ENCODE results near the gene RAB6D. TPM values are rescaled to one million over a fixed set of nuclear protein-coding genes. Genes with fewer than 3 reads are reported as not detected.
"Not testable (repeated sequence)": the region's sequence is repeated elsewhere in the genome, so short reads cannot be mapped to it uniquely, and the experiment has no call there.

The RAB6D gene
- not detected in 2 replicates for total RNA-seq

DNA sequence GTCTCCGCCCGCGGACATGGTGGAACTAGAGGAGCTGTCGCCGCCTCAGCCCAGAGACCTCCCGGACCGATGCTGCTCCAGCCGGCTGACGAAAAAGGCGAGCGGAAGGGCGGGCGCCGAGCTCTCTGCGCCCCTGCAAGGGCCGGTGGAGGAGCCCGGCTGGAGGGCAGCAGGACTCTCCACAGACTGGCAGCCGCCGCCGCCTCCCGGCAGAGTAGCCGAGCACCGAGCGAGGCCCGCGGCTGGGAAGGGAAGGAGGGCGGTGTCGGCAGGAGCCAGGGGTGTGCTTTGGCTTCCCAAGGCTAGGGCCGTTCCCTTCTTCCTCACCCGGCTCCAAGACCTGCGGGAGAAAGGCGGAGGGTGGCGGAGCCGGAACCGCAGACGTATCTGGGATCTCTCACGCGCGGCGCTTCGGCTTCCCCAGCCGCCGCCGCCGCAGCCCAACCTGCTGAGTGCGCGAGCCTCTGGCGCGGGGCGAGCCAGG lies at the start of gene RAB6D:
Gene RAB6D (minus strand): TSS at position 466 of the 484 bp plus-strand sequence. CDS start 448 bp downstream, at position 18.
- H3K9me3 Mint-ChIP-seq; H3K36me3 Mint-ChIP-seq (ENCODE audit: low read depth); DNase-seq (ENCODE audit: low spot score); intact Hi-C loops (cut with micrococcal nuclease); H3K27ac Mint-ChIP-seq: not testable (repeated sequence)
- Mint-ChIP-seq H3K4me3 (peak within 1 kb of the TSS; percentile 53), H3K27me3 (ENCODE audit: insufficient read depth) (peaks cover 40% of the 10 kb centered on the region), H3K4me1 (ENCODE audit: low read depth) (peaks cover 12% of the 10 kb centered on the region)

DNA sequence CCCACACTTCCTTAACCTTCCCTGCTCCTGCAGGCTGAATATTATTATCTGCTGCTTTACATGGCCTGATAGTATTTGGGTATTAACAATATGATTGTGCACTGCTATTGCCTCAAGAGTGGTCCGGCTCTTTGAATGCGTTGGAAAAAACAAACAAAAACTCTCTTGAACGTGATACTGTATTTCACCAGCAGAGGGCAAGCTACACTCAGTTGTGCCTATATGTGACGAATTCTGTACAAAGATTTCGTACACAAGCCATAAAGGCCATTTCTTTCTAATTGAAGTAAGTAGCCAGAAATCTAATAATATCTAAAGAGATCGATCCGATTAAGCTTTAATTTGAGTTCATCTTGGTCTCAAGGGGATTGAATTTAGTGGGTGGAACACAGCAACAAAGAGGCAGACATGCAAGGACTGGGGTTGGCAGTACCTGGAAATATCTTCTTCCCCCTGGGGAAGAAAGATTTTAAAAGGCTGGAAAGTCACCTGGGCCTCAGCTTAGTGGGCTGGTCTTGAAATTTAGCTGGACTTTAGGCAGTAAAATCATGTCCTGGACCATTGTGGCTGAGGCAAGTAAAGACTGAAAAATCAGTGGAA lies 49.3 kb upstream of the RAB6D start:
- Mint-ChIP-seq H3K4me1 (ENCODE audit: low read depth) (peaks cover 12% of the 10 kb centered on the region), H3K4me3 (no peak overlapping the region), H3K36me3 (ENCODE audit: low read depth) (no peaks in the 10 kb centered on the region), H3K27ac (no peak overlapping the region), H3K27me3 (ENCODE audit: insufficient read depth) (peaks cover 13% of the 10 kb centered on the region), H3K9me3 (no peaks in the 10 kb centered on the region)
- intact Hi-C loops (cut with micrococcal nuclease), result loop anchor here (1.0 to 5.0 kb wide), 6 partner anchors 79 to 734 kb away; partner anchors contain the start of genes CCDC74A and MZT2A
- DNase-seq (ENCODE audit: low spot score), result no peak

DNA sequence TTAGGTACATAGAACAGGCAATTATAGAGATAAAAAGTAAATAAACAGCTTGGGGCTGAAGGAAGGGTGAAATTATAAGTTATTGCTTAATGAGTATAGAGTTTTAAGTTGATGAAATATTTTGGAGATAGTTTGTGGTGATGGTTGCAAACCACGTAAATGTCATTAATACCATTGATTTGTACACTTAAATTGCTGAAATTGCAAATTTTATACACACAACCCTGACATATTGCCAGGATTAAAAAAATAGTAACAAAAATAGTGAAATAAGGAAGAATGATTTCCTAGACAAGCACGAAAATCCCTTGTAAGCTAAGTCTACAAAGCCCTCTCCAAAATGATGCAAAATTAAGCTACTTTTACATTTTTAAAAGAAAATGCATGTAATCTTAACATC lies 46.2 kb upstream of the RAB6D start:
- DNase-seq (ENCODE audit: low spot score), result no peak
- Mint-ChIP-seq H3K27ac (no peak overlapping the region), H3K27me3 (ENCODE audit: insufficient read depth) (peaks cover 8% of the 10 kb centered on the region), H3K9me3 (no peaks in the 10 kb centered on the region), H3K4me3 (no peak overlapping the region), H3K36me3 (ENCODE audit: low read depth) (no peaks in the 10 kb centered on the region), H3K4me1 (ENCODE audit: low read depth) (peaks cover 13% of the 10 kb centered on the region)
- intact Hi-C loops (cut with micrococcal nuclease), result loop anchor here (5.0 kb wide), 3 partner anchors 117 to 737 kb away; partner anchors contain the start of gene CCDC74A

DNA sequence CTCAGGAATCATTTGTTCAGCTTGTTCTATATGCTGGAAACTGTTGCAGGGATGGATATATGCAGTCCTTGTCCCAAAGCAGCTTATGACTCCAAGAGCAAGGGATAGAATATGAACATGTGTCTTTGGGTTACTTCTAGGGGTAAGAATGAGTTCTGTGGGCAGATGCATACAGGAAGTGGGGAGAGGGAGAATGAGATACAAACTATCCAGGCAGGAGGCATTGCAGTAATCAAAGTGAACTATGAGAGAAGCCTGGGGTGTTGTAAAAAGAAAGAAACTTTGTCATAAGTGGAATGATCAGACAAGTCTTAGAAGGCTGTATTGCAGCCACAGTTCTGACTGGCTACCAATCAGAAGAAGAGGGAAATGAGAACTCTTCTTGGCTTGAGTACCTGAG lies 44.8 kb upstream of the RAB6D start:
- intact Hi-C loops (cut with micrococcal nuclease), result no loop called here
- Mint-ChIP-seq H3K4me3 (no peak overlapping the region), H3K27me3 (ENCODE audit: insufficient read depth) (peaks cover 12% of the 10 kb centered on the region)

DNA sequence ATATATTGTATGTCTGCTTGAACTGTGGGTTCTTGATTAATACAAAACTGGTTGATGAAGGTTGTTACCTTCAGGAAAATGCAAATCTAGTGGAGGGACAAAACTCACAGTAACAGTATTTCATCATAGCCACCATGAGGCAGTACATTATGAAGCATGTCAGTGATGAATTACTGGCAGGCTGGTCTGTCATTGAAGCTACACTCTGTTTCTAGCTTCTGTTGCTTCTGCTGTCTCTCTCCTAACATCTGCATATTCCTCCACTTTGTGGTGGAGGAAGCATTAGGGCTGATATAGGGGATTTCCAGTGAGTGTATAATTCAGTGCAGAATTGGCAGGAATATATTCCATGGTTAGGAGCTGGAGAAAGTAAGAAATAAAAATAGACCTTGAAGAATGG lies 44.2 kb upstream of the RAB6D start:
- no peaks in the 10 kb centered on the region for H3K36me3 Mint-ChIP-seq (ENCODE audit: low read depth)
- H3K4me3 Mint-ChIP-seq, result no peak overlapping the region
- intact Hi-C loops (cut with micrococcal nuclease), result no loop called here
- peaks cover 14% of the 10 kb centered on the region for H3K4me1 Mint-ChIP-seq (ENCODE audit: low read depth)
- DNase-seq (ENCODE audit: low spot score), result no peak
- H3K27ac Mint-ChIP-seq, result no peak overlapping the region
- H3K27me3 Mint-ChIP-seq (ENCODE audit: insufficient read depth), result peaks cover 13% of the 10 kb centered on the region
- no peaks in the 10 kb centered on the region for H3K9me3 Mint-ChIP-seq

More for the DNA sequence above, 44.8 kb upstream of the RAB6D start:
- DNase-seq (ENCODE audit: low spot score), result no peak
- no peak overlapping the region for H3K27ac Mint-ChIP-seq
- no peaks in the 10 kb centered on the region for H3K36me3 Mint-ChIP-seq (ENCODE audit: low read depth)
- no peaks in the 10 kb centered on the region for H3K9me3 Mint-ChIP-seq
- peaks cover 16% of the 10 kb centered on the region for H3K4me1 Mint-ChIP-seq (ENCODE audit: low read depth)

DNA sequence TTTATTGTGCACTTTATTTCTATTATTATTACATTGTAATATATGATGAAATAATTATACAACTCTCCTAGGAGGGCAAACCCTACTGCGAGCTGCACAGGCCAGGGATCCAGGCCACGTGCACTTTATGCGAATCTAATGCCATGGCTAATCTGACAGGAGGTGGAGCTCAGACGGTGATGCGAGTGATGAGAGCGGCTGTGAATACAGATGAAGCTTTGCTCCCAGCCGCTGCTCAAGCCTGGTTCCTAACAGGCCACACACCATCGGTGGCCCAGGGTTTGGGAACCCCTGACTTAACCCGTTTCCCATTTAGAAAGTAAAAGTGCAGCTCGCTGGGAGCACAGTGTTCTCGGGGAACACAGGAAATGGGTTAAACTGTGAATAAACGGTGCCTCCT lies 40.8 kb upstream of the RAB6D start:
- no peaks in the 10 kb centered on the region for H3K36me3 Mint-ChIP-seq (ENCODE audit: low read depth)
- peaks cover 10% of the 10 kb centered on the region for H3K4me1 Mint-ChIP-seq (ENCODE audit: low read depth)
- H3K27me3 Mint-ChIP-seq (ENCODE audit: insufficient read depth), result peaks cover 23% of the 10 kb centered on the region
- H3K4me3 Mint-ChIP-seq, result no peak overlapping the region
- H3K9me3 Mint-ChIP-seq, result no peaks in the 10 kb centered on the region
- DNase-seq (ENCODE audit: low spot score), result no peak
- no peak overlapping the region for H3K27ac Mint-ChIP-seq
- intact Hi-C loops (cut with micrococcal nuclease), result no loop called here

DNA sequence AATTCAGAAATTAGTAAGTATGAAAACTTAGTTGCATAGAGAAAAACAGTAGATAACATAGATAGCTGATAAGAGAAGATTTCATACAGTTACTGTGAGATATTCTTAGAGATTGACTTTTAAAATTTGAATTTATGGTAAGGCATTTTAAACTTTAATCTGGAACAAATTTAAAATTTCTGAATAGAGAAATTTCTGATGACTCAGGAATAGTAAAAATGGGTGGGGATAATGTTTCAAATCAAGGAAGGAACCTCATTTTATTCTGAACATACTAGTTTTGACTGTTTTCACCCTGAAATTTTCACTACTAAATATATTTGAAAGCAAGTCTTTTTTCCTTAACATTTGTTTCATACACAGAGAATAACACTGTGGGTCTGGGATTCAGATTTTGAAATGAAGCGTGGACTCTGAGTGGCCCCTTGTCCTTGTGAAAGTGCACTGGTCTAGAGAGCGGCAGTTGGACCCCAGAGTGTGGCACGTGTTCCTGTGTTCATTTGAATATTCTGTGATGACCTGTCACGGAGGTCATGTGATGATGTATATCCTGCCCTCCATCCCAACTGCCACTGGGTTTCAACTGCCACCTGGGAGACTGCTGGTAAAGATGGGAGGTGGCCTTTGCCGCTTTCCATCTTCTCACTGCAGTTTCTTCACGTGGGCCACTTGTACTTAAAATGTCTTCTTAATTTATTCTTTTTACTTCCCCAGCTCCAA lies 38.5 kb upstream of the RAB6D start:
- DNase-seq (ENCODE audit: low spot score), result no peak
- H3K27me3 Mint-ChIP-seq (ENCODE audit: insufficient read depth), result peaks cover 21% of the 10 kb centered on the region
- H3K36me3 Mint-ChIP-seq (ENCODE audit: low read depth), result no peaks in the 10 kb centered on the region
- H3K27ac Mint-ChIP-seq, result no peak overlapping the region
- no peaks in the 10 kb centered on the region for H3K9me3 Mint-ChIP-seq
- H3K4me3 Mint-ChIP-seq, result no peak overlapping the region
- intact Hi-C loops (cut with micrococcal nuclease), result no loop called here
- peaks cover 4% of the 10 kb centered on the region for H3K4me1 Mint-ChIP-seq (ENCODE audit: low read depth)

DNA sequence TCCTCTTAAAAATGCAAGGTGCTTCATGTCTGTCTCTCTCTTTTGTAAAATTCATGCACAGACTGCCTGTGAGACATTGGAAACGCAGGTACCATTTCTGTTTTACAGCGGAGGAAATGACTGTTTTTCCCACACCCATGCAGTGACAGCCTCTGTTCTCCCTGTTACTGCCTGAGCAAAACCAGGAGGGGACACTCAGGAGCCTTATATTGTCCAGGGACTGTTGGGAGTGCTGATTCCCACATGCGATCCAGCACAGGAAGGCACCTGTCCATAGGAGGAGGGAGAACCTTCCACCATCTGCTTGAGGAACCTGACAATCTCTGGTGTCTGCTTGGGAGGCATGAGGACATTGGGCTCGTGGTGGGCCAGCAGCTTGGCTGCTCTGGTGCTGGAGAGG lies 36.9 kb upstream of the RAB6D start:
- no peaks in the 10 kb centered on the region for H3K9me3 Mint-ChIP-seq
- peaks cover 21% of the 10 kb centered on the region for H3K27me3 Mint-ChIP-seq (ENCODE audit: insufficient read depth)
- H3K36me3 Mint-ChIP-seq (ENCODE audit: low read depth), result no peaks in the 10 kb centered on the region
- DNase-seq (ENCODE audit: low spot score), result no peak
- H3K27ac Mint-ChIP-seq, result no peak overlapping the region
- peaks cover 4% of the 10 kb centered on the region for H3K4me1 Mint-ChIP-seq (ENCODE audit: low read depth)
- intact Hi-C loops (cut with micrococcal nuclease), result no loop called here
- H3K4me3 Mint-ChIP-seq, result no peak overlapping the region

DNA sequence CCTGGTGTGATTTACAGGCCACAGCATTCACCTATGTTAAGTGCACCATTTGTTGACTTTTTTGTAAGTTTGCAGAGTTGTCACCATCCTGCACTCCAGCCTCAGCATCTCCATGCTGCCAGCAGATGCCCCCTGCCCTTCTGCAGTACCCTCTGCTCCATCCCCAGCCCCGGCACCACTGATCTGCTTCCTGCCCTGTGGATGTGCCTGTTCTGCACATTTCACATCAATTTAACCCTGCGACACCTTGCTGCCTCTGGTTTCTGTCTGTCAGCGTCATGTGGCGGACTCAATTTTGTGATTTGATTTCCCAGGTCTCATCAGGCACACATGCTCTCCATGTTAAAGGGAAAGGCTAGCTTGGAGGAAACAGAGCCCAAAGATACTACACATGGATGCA lies 36.5 kb upstream of the RAB6D start:
- H3K4me3 Mint-ChIP-seq; intact Hi-C loops (cut with micrococcal nuclease); H3K27ac Mint-ChIP-seq; H3K36me3 Mint-ChIP-seq (ENCODE audit: low read depth); DNase-seq (ENCODE audit: low spot score); H3K4me1 Mint-ChIP-seq (ENCODE audit: low read depth); H3K9me3 Mint-ChIP-seq: not testable (repeated sequence)
- peaks cover 24% of the 10 kb centered on the region for H3K27me3 Mint-ChIP-seq (ENCODE audit: insufficient read depth)

DNA sequence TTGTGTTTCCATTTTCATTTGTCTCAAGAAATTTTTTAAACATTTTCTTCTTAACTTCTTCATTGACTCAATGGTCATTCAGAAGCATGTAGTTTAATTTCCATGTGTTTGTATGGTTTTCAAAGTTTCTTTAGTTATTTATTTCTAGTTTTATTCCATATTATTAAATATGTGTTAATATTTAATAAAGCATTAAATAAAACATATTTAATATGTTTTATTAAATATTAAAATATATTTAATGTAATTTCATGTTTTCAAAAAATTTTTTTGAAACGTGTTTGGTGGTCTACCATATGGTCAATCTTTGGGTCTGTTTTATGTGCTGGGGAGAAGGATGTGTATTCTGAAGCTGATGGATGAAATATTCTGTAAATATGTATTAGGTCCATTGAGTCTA lies 32.2 kb upstream of the RAB6D start:
- H3K4me1 Mint-ChIP-seq (ENCODE audit: low read depth); intact Hi-C loops (cut with micrococcal nuclease); H3K27ac Mint-ChIP-seq; DNase-seq (ENCODE audit: low spot score); H3K9me3 Mint-ChIP-seq; H3K4me3 Mint-ChIP-seq; H3K36me3 Mint-ChIP-seq (ENCODE audit: low read depth): not testable (repeated sequence)
- peaks cover 14% of the 10 kb centered on the region for H3K27me3 Mint-ChIP-seq (ENCODE audit: insufficient read depth)

DNA sequence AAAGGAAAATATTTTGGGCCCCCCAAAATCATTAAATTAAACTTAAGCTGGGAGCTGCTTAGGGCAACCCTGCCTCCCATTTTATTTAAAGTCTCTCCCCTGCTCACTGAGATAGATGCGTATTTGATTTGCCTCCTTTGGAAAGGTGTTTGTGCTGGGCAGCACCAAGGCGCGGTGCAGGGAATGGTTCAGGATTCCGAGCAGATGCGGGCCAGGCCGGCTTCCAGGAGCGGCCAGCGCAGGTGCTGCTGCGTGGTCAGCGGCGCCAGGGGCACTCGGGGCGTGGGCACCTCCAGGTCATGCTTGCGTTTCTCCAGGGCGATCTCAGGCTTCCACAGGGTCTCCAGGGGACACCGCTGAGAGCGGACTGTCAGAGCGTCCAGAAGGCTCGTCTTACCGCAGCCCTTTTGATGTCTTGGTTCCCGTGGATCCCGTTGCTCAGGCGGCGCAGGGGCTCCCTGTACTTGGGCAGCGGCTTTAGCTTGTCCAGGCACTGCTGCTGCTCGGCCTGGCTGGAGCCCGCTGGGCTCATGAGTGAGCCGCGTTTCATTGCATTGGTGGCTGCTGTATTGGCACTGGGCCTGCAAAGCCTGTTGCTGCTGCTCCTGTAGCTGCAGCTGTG lies 31.2 kb upstream of the RAB6D start:
- H3K27ac Mint-ChIP-seq; H3K4me1 Mint-ChIP-seq (ENCODE audit: low read depth); H3K36me3 Mint-ChIP-seq (ENCODE audit: low read depth); H3K27me3 Mint-ChIP-seq (ENCODE audit: insufficient read depth); intact Hi-C loops (cut with micrococcal nuclease); H3K9me3 Mint-ChIP-seq; H3K4me3 Mint-ChIP-seq; DNase-seq (ENCODE audit: low spot score): not testable (repeated sequence)

DNA sequence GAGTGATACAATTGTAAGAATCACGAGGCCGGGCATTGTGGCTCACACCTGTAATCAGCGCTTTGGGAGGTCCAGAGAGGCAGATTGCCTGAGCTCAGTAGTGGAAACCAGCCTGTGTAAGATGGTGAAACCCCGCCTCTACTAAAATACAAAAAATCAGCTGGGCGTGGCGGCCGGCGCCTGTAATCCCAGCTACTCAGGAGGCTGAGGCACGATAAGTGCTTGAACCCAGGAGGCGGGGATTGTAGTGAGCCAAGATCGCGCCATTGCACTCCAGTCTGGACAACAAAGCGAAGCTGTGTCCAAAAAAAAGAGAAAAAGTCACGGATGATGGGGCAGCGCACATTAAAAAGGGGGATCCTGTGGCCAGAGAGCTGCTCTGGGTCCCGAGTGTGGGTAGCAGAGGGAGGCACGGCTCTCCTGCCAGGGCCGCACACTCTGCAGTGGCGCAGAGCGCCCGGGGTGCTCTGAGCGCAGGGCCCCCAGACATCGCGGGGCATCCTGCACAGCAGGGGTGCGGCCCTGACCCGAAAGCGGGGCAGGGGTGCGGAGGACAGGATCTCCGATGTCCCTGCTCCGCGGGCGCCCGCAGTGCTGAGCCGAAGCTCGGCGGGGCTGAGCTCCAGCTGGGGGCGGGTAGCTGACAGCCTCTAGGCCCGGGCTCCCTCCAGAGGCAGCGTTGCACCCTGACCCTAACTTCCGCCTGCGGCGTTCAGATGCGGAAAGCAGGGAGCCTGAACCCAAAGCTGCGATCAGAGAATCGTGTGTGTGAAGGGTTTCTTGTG lies 30.4 kb upstream of the RAB6D start:
- no peaks in the 10 kb centered on the region for H3K9me3 Mint-ChIP-seq
- H3K4me1 Mint-ChIP-seq (ENCODE audit: low read depth), result no peaks in the 10 kb centered on the region
- H3K27me3 Mint-ChIP-seq (ENCODE audit: insufficient read depth), result peaks cover 5% of the 10 kb centered on the region
- H3K4me3 Mint-ChIP-seq, result no peak overlapping the region
- intact Hi-C loops (cut with micrococcal nuclease), result no loop called here
- no peak overlapping the region for H3K27ac Mint-ChIP-seq
- H3K36me3 Mint-ChIP-seq (ENCODE audit: low read depth), result no peaks in the 10 kb centered on the region
- peak; percentile 5 for DNase-seq (ENCODE audit: low spot score)

Measured in activated T-helper 1 cell treated with anti-CD3 and anti-CD28 coated beads, Interleukin-12 subunit alpha, Interleukin-12 subunit beta, Interleukin-2, Interleukin-4 antibody, amounts not matched to agents 30 ng/mL and 10 ng/mL and 1 ng/mL, durations not matched to agents 14 hours and 24 hours and 36 hours (primary cell).